ENCODE data around the gene SSH2.

- TF ChIP-seq SNAI2 (CRISPR knock-in tag; IDR thresholded peaks at IDR 0.05) = no peak
- TF ChIP-seq ZNF8 (CRISPR knock-in tag; IDR thresholded peaks at IDR 0.05) = no peak
- TF ChIP-seq ZC3H10 (CRISPR knock-in tag; IDR thresholded peaks at IDR 0.05) = no peak
- TF ChIP-seq RARB (CRISPR knock-in tag; IDR thresholded peaks at IDR 0.05) = no peak
- no peak for TF ChIP-seq CSDC2 (CRISPR knock-in tag; IDR thresholded peaks at IDR 0.05)
- TF ChIP-seq TSHZ2 (CRISPR knock-in tag; IDR thresholded peaks at IDR 0.05) = no peak
- TF ChIP-seq CREB5 (CRISPR knock-in tag; IDR thresholded peaks at IDR 0.05; ENCODE audit: low read depth) = no peak
- TF ChIP-seq ZNF70 (CRISPR knock-in tag; IDR thresholded peaks at IDR 0.05) = no peak
Observed at GRCh38 chr17:29698837-29699236, 231.2 kb downstream of the SSH2 start.
